NCI-H2196 (cell line): ENCODE data around the gene EI24.

Experiments
- DNase-seq: peaks from one replicate; lab custom pipeline; 2025; ENCODE audit not compliant: unreplicated experiment; lab: John Stamatoyannopoulos, UW

Gene EI24

DNA sequence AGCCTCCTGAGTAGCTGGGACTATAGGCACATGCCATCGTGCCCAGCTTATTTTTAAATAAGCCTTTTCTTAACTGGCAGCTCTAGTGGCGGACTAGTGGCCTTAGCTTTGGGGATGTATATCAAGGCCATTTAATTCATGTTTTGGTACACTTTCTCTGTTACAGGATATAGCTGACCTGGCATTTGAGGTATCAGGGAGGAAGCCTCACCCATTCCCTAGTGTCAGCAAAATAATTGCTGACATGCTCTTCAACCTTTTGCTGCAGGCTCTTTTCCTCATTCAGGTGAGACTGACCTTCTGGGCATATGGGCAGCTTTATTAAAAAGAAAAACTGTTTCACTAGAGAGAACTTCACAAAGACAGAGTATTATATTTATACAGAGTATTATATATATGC lies 9.5 kb downstream of the EI24 start:
- DNase-seq = no peak

GRCh38 chr11:125579811-125580210 lies 10.5 kb downstream of the EI24 start:
- no peak for DNase-seq

GRCh38 chr11:125583496-125583895 lies 14.2 kb downstream of the EI24 start:
- DNase-seq = no peak

- no peak for DNase-seq
Measured at GRCh38 chr11:125585487-125585886, 16.2 kb downstream of the EI24 start.

GRCh38 chr11:125586623-125587022 lies 17.3 kb downstream of the EI24 start:
- DNase-seq = no peak

DNA sequence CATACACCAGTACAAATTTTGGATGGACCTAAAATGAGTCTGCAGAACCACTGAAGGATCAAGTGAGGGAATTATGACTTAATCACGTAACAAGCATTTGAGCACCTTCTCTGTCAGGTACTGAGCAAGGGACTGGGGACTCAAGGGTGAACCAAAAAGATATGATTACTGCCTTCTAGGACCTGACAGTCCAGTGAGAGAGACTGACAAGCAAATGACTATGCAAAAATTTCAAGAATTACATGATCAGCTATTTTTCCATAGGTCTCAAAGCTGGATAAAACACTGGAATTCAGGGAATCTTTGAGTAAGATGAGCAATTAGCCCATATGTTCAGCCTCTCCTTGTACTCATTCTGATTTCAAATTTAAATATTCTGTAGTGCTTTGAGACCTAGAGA lies 18.2 kb downstream of the EI24 start:
- no peak for DNase-seq

DNA sequence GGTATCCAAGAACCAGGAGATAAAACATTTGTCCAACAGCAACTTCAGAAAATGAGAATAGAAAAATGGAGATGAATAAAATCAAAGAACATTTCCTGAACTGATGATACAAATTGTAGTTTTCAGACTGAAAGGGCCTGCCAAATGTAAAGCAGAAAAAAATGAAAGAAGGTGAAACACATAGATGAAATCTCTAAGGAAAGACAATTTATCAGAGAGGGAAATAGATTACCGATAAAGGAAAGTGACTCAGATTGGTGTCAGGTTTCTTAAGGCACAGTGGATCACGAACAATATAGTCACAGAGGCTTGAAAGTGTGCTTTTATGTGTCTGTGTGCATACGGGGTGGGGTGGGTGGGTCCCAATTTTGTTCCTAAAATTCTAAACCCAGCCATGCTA lies 19.2 kb downstream of the EI24 start:
- no peak for DNase-seq

- no peak for DNase-seq
Measured at GRCh38 chr11:125591649-125592304, 22.5 kb downstream of the EI24 start.

- DNase-seq = peak; percentile 99
Measured at GRCh38 chr11:125592305-125593113, 23.2 kb downstream of the EI24 start, which contains the start of gene STT3A. STT3A (plus strand) TSS chr11:125592852; CDS start chr11:125595916, 3,064 bp downstream.

DNA sequence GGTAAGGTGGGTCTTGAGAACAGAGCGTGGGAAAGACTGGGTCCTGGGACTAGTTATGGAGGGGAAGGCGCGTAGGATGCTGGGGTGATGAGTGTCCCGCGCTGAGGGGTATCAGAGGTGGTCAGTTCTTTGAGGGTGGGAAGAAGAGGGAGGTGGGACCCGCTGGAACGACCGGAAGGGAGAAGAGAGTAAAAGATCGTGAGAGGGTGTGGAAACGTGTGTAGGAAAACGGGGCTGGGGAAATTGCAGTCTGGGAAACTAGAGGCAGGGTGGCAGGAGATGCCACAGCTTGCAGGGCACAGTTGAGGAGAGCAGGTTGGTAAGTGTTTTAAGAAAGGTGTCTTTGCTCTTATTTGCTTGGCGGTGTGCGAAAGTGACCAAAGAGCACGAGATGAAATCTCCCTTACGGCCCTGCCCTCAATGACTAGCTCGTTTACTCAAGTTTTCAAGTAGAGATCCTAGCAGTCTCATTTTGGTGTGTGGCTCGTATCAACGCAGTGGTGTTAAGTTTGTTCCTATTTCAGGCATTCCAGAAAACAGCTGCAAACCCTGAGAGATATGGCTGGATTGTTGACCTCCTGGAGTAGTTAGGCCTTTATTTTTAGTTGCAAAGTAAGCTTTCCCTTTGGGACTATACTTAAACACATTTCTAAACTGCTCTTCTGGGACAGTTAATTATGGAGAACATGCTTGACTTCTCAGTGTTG lies 24.0 kb downstream of the EI24 start:
- no peak for DNase-seq

- DNase-seq = no peak
Measured at GRCh38 chr11:125594958-125595357, 25.7 kb downstream of the EI24 start.

GRCh38 chr11:125600663-125601062 lies 31.4 kb downstream of the EI24 start:
- DNase-seq = no peak

DNA sequence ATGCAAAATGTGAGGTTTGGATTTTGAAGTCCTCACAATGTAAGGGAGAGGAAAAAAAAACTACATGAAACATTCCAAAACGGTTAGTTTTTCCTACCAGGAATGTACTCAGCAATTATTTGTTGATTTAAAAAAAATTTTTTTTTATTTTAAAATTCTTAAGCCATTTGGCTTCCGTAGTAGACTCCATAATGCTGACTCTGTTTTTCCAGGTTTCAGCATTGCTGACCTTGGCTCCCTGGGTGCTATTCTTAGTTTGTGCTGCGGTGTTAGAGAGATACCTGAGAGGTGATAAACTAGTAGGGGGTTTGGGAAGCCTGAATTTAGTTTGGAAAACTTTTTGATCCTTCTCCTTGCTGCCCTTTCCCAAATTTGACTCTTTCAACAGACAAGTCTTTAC lies 33.9 kb downstream of the EI24 start:
- DNase-seq = no peak

DNA sequence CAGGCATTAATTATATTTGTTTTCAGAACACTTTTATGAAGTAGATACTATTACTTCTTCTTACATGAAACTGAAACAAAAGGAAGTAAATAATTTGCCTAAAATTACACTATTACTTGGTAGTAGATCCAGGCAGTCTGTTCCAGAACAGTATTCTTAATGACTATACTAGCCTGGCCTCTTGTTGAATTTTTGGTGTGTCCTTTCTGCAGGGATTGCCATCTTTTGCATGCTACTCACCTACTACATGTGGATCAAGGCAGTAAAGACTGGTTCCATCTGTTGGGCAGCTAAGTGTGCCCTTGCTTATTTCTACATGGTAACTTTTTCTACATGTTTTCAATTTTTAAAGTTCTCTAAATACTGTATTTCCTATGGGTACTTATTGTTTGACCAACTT lies 36.1 kb downstream of the EI24 start:
- DNase-seq = no peak

GRCh38 chr11:125609545-125609944 lies 40.3 kb downstream of the EI24 start:
- no peak for DNase-seq

- no peak for DNase-seq
Measured at GRCh38 chr11:125618383-125618782, 49.1 kb downstream of the EI24 start.

DNA sequence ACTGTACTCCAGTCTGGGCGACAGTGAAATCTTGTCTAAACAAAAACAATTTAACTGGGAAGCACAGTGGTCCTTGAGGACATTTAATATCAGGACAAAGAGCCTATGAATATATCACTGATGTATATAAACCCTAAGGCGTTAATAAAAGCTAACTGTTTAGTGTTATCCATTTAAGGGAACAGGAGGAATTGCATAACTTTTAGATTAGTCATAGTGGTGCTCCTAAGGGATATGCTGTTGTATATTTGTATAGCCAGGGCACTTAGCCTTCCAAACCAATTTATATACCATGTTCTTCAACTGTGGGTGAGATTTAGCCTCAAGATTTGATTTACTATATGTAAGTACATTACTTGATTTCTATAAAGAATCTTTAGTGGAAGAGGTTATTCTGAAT lies 52.7 kb downstream of the EI24 start:
- DNase-seq = no peak

DNA sequence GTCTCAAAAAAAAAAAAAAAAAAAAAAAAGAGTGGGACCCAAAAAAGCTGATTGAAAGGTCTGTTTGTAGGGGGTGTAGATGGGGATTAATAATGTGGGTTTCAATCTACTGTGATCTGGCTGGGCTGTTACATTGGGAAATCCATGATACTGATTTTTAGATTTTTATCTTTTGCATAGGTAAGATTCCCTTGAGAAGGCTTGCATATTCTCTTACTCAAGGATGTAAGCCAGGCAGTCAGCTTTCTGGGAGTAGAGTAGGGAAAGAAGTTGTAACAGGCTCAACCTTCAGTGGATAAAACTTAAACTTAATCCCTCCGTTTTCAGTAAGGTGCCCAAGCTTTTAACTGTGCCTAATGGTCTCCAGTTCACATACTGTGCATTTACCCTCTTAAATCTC lies 53.8 kb downstream of the EI24 start:
- no peak for DNase-seq

- no peak for DNase-seq
Measured at GRCh38 chr11:125624756-125625213, 55.5 kb downstream of the EI24 start, which contains the start of gene CHEK1. CHEK1 (plus strand) TSS chr11:125625163; CDS start chr11:125626769, 1,606 bp downstream.

DNA sequence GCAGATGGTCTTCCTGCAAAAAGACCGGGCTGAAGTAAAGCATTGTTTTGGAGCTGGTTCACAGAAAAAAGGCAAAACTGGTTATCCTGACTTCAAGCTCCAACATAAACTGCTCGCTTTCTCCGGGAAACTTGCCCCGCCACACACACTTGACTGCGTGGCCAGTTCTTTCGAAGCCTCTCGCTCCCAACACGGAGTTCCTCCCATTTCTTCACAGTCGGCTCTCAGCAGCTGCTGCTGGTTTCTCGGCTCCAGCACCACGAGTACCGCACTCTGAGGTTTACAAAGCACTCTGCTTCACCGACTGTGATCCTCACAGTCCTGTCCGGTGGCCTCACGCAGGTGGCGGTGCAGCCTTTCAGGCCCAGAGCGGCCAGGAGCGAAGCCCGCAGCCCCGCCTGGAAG lies 56.0 kb downstream of the EI24 start:
- DNase-seq = no peak

- DNase-seq = peak; percentile 93
Measured at GRCh38 chr11:125625630-125626287, 56.5 kb downstream of the EI24 start.
